ENCODE measurements around the gene CYSTM1.
A peak's percentile ranks its signal among the peaks of the same experiment; 100 is the strongest.

DNA sequence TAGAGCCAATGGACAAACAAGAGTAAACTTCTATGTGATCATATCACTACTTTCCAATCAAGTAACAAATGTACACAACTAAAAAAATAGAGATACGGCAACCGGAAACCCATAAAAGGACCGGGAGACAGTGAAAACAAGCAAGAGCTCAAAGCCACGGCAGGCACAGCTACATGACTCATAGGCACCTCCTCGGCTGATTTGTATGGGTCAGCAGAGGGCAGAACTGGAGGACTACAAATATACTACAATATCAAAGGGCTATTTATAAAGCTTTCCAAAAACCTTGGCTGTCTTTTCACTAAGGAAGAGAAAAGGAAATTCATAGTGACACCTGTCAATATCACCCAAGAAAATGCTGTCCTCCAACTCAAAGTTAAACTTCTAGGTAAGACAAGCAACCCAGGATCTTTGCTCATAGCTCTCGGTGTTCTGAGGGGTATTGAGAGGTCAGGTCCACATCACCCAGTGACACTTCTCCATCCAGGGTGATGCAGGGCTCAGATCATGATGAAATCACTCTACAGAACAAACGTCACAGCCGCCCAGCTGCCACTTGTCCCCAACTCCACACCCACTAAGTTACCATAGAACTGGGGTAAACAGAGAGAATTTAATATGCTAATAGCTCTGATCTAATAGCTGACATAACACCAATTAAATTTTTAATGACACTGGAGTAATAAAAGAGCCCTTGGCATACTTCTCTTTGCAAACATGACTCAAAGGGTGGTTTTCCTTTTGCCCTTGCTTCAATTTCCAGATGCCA, 86.6 kb downstream of the CYSTM1 start:
- TF ChIP-seq POLR2AphosphoS5 (IDR thresholded peaks at IDR 0.05) = peak; percentile 80
- TF ChIP-seq, protein P1, sequence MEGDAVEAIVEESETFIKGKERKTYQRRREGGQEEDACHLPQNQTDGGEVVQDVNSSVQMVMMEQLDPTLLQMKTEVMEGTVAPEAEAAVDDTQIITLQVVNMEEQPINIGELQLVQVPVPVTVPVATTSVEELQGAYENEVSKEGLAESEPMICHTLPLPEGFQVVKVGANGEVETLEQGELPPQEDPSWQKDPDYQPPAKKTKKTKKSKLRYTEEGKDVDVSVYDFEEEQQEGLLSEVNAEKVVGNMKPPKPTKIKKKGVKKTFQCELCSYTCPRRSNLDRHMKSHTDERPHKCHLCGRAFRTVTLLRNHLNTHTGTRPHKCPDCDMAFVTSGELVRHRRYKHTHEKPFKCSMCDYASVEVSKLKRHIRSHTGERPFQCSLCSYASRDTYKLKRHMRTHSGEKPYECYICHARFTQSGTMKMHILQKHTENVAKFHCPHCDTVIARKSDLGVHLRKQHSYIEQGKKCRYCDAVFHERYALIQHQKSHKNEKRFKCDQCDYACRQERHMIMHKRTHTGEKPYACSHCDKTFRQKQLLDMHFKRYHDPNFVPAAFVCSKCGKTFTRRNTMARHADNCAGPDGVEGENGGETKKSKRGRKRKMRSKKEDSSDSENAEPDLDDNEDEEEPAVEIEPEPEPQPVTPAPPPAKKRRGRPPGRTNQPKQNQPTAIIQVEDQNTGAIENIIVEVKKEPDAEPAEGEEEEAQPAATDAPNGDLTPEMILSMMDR (IDR thresholded peaks at IDR 0.05) = no peak
- TF ChIP-seq POLR2A (IDR thresholded peaks at IDR 0.05) = no peak
